Measurements from ENCODE around the gene NTM.

DNA sequence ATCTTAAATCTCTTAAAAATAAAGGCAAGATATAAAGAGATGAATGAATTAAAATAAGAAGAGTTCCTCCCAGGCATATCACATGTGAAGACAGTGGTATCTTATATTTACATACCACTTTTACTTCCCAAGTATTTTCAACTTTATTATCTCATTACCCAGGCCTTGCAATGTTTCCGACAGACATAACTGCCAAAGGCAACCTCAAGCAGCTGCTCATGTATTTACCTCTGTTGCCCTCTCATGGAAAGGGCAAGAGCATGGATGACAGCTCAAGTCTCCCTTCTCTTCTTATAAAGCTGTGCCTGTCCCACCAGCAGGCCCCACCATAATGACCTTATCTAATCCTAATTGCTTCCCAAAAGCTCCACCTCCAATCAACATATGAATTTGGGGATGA lies 894.2 kb downstream of the NTM start:
- no peak for TF ChIP-seq BRCA1 (IDR thresholded peaks at IDR 0.05; ENCODE audit: low read depth, low read length)
- no peak for TF ChIP-seq CHD1 (IDR thresholded peaks at IDR 0.05; ENCODE audit: low read depth, low read length)
- no peak for TF ChIP-seq MAX (IDR thresholded peaks at IDR 0.05)
- TF ChIP-seq, protein P1, sequence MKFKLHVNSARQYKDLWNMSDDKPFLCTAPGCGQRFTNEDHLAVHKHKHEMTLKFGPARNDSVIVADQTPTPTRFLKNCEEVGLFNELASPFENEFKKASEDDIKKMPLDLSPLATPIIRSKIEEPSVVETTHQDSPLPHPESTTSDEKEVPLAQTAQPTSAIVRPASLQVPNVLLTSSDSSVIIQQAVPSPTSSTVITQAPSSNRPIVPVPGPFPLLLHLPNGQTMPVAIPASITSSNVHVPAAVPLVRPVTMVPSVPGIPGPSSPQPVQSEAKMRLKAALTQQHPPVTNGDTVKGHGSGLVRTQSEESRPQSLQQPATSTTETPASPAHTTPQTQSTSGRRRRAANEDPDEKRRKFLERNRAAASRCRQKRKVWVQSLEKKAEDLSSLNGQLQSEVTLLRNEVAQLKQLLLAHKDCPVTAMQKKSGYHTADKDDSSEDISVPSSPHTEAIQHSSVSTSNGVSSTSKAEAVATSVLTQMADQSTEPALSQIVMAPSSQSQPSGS (IDR thresholded peaks at IDR 0.05; ENCODE audit: low read length) = no peak
